Osteocyte (in vitro differentiated cells): Measurements from ENCODE around the gene RNF19B. TPM values are rescaled to one million over a fixed set of nuclear protein-coding genes. Genes with fewer than 3 reads are reported as not detected.

Source experiments
- DNase-seq: peaks from one replicate; pipeline ENCODE4 v3.0.0; 2021; ENCODE audit warnings: mixed read lengths; ENCODE audit not compliant: unreplicated experiment; ENCODE audit errors: extremely low spot score
- H3K27ac Mint-ChIP-seq: one replicate; pipeline ENCODE4 v1.8.0; 2021; ENCODE audit warnings: mild to moderate bottlenecking, mixed read lengths; ENCODE audit not compliant: unreplicated experiment
- H3K27me3 Mint-ChIP-seq: one replicate; pipeline ENCODE4 v1.8.0; 2021; ENCODE audit warnings: mixed read lengths; ENCODE audit not compliant: unreplicated experiment
- H3K36me3 Mint-ChIP-seq: one replicate; pipeline ENCODE4 v1.8.0; 2021; ENCODE audit warnings: mixed read lengths; ENCODE audit not compliant: unreplicated experiment
- H3K4me1 Mint-ChIP-seq: one replicate; pipeline ENCODE4 v1.8.0; 2021; ENCODE audit warnings: mixed read lengths; ENCODE audit not compliant: unreplicated experiment
- H3K4me3 Mint-ChIP-seq: one replicate; pipeline ENCODE4 v1.8.0; 2021; ENCODE audit warnings: mild to moderate bottlenecking, moderate library complexity, mixed read lengths; ENCODE audit not compliant: unreplicated experiment
- H3K9me3 Mint-ChIP-seq: one replicate; pipeline ENCODE4 v1.8.0; 2021; ENCODE audit warnings: mixed read lengths; ENCODE audit not compliant: unreplicated experiment
- total RNA-seq: library from RNA; stranded (reverse); gene quantifications from 2 replicates; pipeline ENCODE4 v1.2.1, GENCODE V29; 2021
- TF ChIP-seq, protein P1 (sequence below): fragments of 200-600 bp; sonication (generic); IDR thresholded peaks from 2 replicates; pipeline ENCODE4 v1.5.0; 2021; ENCODE audit warnings: antibody characterized with exemption, mild to moderate bottlenecking, moderate library complexity

Gene RNF19B
- total RNA-seq, 1 donor from 2014 or later = 12.6 TPM

DNA sequence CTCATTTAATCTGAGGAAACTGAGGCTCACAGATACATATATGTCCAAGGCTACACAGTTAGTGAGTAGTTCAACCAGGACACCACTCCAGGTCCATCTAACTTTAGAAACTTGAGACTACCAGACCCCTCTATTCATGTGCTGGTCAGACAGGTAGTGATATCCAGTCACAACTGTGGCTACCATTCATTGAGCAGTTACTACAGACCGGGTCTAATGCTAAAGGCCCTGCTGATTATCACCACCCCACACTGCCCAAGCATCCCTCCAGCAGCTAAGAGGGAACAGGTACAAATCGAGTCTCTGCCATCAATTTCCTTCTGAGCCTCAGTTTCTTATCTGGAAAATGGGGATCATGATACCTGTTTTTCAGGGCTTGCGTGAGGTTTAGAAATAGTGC is 73.0 kb downstream of the RNF19B start:
- Mint-ChIP-seq H3K27ac (no peak overlapping the region), H3K9me3 (no peaks in the 10 kb centered on the region), H3K4me1 (peaks cover 13% of the 10 kb centered on the region), H3K4me3 (no peak overlapping the region), H3K36me3 (no peaks in the 10 kb centered on the region), H3K27me3 (peaks cover 43% of the 10 kb centered on the region)
- no peak for DNase-seq
- TF ChIP-seq, protein P1, sequence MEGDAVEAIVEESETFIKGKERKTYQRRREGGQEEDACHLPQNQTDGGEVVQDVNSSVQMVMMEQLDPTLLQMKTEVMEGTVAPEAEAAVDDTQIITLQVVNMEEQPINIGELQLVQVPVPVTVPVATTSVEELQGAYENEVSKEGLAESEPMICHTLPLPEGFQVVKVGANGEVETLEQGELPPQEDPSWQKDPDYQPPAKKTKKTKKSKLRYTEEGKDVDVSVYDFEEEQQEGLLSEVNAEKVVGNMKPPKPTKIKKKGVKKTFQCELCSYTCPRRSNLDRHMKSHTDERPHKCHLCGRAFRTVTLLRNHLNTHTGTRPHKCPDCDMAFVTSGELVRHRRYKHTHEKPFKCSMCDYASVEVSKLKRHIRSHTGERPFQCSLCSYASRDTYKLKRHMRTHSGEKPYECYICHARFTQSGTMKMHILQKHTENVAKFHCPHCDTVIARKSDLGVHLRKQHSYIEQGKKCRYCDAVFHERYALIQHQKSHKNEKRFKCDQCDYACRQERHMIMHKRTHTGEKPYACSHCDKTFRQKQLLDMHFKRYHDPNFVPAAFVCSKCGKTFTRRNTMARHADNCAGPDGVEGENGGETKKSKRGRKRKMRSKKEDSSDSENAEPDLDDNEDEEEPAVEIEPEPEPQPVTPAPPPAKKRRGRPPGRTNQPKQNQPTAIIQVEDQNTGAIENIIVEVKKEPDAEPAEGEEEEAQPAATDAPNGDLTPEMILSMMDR = no peak

DNA sequence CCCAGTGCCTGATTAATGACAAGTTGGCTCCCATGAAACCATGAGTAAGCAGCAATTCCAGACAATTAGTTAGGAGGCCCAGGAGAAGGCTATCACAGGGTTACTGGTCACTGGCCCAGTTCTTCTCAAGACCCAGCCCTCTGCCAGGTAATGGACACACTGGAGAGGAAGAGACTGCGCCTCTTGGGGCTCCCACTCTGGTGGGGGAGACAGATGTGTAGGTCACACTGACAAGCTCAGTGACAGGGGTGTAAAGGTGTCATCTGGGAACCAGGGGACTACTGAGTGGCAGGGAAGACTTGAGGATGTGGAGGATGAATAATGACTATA is 73.4 kb downstream of the RNF19B start:
- Mint-ChIP-seq H3K36me3 (no peaks in the 10 kb centered on the region), H3K4me3 (no peak overlapping the region), H3K27ac (no peak overlapping the region), H3K4me1 (peaks cover 13% of the 10 kb centered on the region), H3K27me3 (peaks cover 43% of the 10 kb centered on the region), H3K9me3 (no peaks in the 10 kb centered on the region)
- TF ChIP-seq, protein P1 = no peak
- no peak for DNase-seq

- no peak overlapping the region for H3K4me3 Mint-ChIP-seq
- peaks cover 15% of the 10 kb centered on the region for H3K4me1 Mint-ChIP-seq
- no peak overlapping the region for H3K27ac Mint-ChIP-seq
- no peaks in the 10 kb centered on the region for H3K36me3 Mint-ChIP-seq
- TF ChIP-seq, protein P1 = no peak
- no peaks in the 10 kb centered on the region for H3K9me3 Mint-ChIP-seq
- no peak for DNase-seq
- H3K27me3 Mint-ChIP-seq = peaks cover 43% of the 10 kb centered on the region
These were observed 73.9 kb downstream of the RNF19B start for GRCh38 chr1:32890516-32891240.

DNA sequence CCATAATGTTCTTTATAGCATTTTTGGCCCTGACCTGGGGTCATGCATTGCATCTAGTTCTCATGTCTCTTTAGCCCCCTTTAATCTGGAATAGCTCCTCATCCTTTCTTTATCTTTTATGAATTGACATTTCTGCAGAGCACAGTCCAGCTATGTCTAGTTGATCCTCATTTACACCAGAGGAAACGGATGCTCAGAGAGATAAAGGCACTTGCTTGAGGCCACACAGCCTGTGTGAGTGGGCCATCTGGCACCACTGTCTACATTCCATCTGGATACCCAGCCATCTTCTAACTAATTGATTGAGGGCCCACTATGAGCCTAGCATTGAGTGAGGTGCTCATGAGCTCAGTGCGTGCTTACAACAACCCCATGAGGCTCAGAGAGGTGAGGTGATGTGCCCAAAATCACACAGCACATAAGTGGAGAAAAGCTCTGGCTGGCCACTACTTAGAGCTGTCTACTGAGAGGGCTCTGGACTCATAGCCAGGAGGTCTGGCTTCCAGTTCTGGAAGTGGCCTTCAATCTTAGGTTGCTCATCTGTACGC is 74.8 kb downstream of the RNF19B start:
- Mint-ChIP-seq H3K27me3 (peaks cover 50% of the 10 kb centered on the region), H3K36me3 (no peaks in the 10 kb centered on the region), H3K9me3 (no peaks in the 10 kb centered on the region), H3K4me3 (no peak overlapping the region), H3K4me1 (peaks cover 19% of the 10 kb centered on the region), H3K27ac (no peak overlapping the region)
- TF ChIP-seq, protein P1 = no peak
- no peak for DNase-seq

DNA sequence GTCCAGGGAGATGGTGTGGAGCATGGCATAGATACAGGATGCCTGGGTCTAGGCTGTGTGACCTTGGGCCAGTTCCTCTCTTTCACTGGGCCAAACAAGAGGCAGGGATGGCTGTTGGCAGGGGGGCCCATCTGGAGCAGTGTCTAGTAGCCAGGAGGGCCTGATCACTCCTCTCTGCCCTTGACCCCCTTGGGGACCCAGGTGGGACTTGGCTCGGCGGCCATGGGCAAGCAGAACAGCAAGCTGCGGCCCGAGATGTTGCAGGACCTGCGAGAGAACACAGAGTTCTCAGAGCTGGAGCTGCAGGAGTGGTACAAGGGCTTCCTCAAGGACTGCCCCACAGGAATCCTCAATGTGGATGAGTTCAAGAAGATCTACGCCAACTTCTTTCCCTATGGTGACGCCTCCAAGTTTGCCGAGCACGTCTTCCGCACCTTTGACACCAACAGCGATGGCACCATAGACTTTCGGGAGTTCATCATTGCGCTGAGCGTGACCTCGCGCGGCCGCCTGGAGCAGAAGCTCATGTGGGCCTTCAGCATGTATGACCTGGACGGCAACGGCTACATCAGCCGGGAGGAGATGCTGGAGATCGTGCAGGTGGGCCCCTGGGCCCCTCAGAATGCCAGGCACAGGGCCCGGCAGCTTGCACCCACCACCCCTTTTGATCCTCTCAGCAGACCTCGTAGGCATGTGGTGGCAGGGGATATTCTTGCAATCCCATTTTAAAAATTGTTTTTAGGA is 75.8 kb downstream of the RNF19B start:
- H3K4me1 Mint-ChIP-seq = peaks cover 19% of the 10 kb centered on the region
- no peaks in the 10 kb centered on the region for H3K36me3 Mint-ChIP-seq
- no peak overlapping the region for H3K27ac Mint-ChIP-seq
- H3K27me3 Mint-ChIP-seq = peaks cover 50% of the 10 kb centered on the region
- H3K4me3 Mint-ChIP-seq = no peak overlapping the region
- H3K9me3 Mint-ChIP-seq = no peaks in the 10 kb centered on the region
- DNase-seq = no peak
- TF ChIP-seq, protein P1 = no peak
